ENCODE measurements around the gene GLP1R.

GLP1R gene

DNA sequence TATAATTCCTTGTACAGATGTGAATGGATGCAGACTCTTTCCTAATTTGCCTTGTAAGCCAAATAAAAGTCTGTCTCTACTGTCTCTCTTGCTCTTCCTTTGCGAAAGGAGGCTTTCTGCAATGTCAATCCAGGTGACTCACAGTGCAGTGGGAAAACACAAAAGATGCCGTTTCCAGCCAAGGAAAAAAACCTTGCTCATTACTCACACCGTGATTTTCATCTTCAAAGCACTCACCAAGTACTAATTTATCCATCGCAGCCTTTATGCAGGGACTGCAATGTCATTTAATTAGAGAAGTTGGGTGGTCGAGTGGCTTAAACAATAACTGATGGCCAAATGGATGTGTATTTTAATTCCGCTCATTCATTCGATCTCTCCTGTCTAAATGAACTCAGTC is 42.6 kb downstream of the GLP1R start:
- DNase-seq (ENCODE audit: extremely low read depth, low read depth): no peak
- TF ChIP-seq, protein P1, sequence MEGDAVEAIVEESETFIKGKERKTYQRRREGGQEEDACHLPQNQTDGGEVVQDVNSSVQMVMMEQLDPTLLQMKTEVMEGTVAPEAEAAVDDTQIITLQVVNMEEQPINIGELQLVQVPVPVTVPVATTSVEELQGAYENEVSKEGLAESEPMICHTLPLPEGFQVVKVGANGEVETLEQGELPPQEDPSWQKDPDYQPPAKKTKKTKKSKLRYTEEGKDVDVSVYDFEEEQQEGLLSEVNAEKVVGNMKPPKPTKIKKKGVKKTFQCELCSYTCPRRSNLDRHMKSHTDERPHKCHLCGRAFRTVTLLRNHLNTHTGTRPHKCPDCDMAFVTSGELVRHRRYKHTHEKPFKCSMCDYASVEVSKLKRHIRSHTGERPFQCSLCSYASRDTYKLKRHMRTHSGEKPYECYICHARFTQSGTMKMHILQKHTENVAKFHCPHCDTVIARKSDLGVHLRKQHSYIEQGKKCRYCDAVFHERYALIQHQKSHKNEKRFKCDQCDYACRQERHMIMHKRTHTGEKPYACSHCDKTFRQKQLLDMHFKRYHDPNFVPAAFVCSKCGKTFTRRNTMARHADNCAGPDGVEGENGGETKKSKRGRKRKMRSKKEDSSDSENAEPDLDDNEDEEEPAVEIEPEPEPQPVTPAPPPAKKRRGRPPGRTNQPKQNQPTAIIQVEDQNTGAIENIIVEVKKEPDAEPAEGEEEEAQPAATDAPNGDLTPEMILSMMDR (IDR thresholded peaks at IDR 0.05; ENCODE audit: low read depth, low read length, missing control alignments): no peak
- no peak overlapping the region for H3K4me3 ChIP-seq (replicated peaks; ENCODE audit: low read depth, low read length)

DNA sequence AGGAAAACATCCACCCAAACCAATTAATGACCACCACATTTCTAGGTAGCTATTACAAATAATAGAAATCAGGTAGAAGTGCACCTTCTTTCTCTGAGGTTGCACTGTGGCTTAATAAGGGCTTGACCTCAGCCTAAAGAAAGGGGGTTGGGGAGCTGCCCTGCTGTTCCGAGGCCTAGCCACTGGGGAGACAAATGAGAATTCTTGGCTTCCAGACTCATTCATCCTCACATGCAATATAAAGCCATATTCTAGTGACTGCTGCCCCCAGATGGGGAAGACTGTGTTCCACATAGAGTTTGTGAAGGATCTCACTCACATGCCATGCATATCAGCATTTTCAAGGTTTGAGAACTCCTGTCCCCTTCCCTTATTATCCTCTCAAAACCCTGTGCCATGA is 43.5 kb downstream of the GLP1R start:
- no peak overlapping the region for H3K4me3 ChIP-seq (replicated peaks; ENCODE audit: low read depth, low read length)
- DNase-seq (ENCODE audit: extremely low read depth, low read depth): no peak
- TF ChIP-seq, protein P1 (IDR thresholded peaks at IDR 0.05; ENCODE audit: low read depth, low read length, missing control alignments): no peak

DNA sequence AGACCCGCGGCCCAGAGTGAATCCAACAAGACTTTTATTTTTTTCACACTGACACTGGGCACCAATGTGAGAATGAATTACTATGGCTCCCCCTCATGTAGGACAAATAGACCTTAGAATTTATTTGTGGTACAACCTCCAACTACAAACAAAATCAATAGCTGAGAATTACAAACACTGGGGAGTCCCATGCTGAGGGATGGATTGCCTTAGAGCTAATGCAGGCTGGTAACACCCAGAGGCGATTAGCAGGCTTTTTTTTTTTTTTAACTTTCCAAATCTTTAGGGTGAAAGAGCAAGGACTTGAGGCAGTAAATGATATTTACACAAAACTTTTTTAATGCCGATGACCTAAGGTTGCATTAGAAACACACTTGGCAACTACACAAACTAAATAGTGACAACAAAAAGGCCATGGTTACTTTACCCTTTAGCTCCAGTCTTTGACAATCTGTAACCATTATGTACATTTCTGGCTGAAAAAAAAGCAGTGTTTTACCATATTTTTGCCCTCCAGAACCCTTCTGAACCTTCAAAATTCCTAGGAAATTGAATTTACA is 44.6 kb downstream of the GLP1R start:
- no peak for DNase-seq (ENCODE audit: extremely low read depth, low read depth)
- TF ChIP-seq, protein P1 (IDR thresholded peaks at IDR 0.05; ENCODE audit: low read depth, low read length, missing control alignments): no peak
- H3K4me3 ChIP-seq (replicated peaks; ENCODE audit: low read depth, low read length): no peak overlapping the region

DNA sequence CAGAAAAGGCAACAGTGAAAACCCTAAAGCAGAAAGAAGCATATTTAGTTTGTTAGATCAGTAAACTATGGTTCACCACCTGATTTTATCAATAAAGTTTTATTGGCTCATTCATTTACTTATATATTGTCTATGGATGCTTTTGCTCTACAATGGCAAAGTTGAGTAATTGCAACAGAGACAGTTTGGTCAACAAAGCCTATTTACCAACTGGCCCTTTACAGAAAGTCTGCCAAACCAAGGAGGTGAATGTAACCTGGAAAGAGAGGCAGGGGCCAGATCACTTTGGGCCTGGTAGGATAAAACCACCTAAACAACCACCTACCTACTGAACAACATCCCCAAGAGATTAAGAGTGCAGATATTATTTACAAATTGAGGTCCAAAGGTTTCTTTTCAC is 47.0 kb downstream of the GLP1R start:
- TF ChIP-seq, protein P1 (IDR thresholded peaks at IDR 0.05; ENCODE audit: low read depth, low read length, missing control alignments): no peak
- no peak for DNase-seq (ENCODE audit: extremely low read depth, low read depth)
- no peak overlapping the region for H3K4me3 ChIP-seq (replicated peaks; ENCODE audit: low read depth, low read length)

DNA sequence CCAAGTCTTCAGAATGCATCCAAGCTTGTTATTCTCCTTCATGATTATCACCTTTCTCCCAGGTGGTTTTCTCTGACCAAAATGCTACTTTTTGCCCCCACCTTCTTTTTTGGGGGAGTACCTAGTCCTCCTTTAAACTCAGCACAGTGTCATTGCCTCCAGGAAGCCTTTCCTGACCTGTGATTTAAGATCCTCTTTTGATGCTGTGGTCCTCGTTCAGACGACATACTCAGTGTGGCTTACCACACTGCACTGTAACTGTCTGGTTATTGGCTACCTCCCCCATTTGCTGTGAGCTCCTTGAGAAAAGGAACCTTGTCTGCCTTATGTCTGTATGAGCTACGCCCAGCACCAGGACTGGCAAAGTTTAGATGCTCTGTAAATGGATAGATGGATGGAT is 51.8 kb downstream of the GLP1R start:
- TF ChIP-seq, protein P1 (IDR thresholded peaks at IDR 0.05; ENCODE audit: low read depth, low read length, missing control alignments): no peak
- no peak overlapping the region for H3K4me3 ChIP-seq (replicated peaks; ENCODE audit: low read depth, low read length)
- DNase-seq (ENCODE audit: extremely low read depth, low read depth): no peak

DNA sequence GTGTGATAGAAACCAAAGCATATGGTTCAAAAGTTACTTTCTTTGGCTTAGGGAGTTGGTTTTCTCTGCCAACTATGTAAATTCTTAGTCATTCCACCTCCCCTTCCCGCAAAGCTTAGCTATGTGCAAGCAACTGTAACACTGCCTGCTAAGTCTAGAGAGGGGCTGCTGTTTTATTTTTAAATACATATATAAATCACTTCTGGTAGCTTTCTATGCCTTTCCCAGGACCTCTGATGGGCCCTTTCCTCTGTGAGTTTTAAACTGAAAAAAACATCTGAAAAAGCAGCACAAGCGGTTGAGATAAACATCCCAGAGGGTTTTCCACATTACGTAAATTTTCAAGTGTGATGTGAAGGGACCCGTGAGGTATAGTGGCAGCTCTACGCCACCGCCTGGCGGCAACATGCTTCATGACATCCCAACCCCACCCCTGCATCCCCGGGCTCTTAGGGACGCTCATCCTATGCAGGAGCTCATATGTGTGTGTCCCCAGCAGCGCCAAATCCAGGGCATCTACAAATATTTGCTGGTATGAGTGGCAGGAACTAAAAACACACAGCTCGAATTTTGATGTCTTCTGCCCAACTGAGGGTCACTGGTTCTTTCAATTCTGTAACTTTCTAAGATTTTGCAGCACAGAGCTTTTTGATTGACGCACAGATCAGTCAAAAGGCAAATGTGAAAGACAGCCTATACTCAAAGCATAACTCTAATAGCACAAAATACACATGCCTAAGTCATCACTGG is 53.7 kb downstream of the GLP1R start:
- DNase-seq (ENCODE audit: extremely low read depth, low read depth): no peak

More for the DNA sequence above, 53.7 kb downstream of the GLP1R start:
- no peak overlapping the region for H3K4me3 ChIP-seq (replicated peaks; ENCODE audit: low read depth, low read length)
- TF ChIP-seq, protein P1 (IDR thresholded peaks at IDR 0.05; ENCODE audit: low read depth, low read length, missing control alignments): peak; percentile 47
